ENCODE data around the gene TGFBR3.

DNA sequence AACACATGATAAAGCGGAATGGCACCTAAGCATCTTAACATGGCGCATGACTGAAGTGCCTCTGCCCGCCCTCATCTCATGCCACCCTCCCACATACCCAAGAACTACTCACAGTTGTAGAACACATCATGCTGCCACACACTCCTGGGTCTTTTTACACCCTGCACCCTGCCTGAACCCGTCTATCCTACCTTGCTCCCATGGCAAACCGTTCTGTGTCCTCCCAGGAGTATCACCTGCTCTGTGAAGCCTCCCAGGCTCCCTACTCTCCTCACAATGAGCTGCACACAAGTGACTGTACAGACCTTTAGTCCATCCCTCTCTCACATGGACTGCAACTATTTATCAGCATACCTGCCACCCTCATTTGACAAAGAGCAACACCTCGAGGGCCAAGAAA is 144.0 kb downstream of the TGFBR3 start:
- TF ChIP-seq EZH2 (IDR thresholded peaks at IDR 0.05; ENCODE audit: low read length) (no peak), CTCF (optimal IDR thresholded peaks at IDR 0.05 in 1 of 3, IDR thresholded peaks at IDR 0.05 in 1 of 3, conservative IDR thresholded peaks at IDR 0.05 in 1 of 3; ENCODE audit: extremely low read depth in 1 of 3, insufficient read depth in 2 of 3, low read length in 3 of 3) (no peak)

All from keratinocyte (primary cell).